Endothelial cell of umbilical vein (primary cell): ENCODE measurements around the gene MED26. TPM values are rescaled to one million over a fixed set of nuclear protein-coding genes. Genes with fewer than 3 reads are reported as not detected.

Source experiments
- BruUV-seq: library from RNA; stranded (reverse); fragments of 400-500 nt; replicated peaks from 2 replicates; lab custom pipeline; 2021; lab: Mats Ljungman, UMichigan
- CTCF ChIA-PET: fragments of 300-600, 350-600 bp; sonication (Branson Sonifier 250); formaldehyde crosslinking; loops from one replicate; lab custom pipeline; 2021; ENCODE audit warnings: antibody characterized with exemption, inconsistent platforms; lab: Charles Lee
- POLR2A ChIA-PET: fragments of 300-600, 350-600 bp; sonication (Branson Sonifier 250); formaldehyde crosslinking; loops from one replicate; lab custom pipeline; 2021; ENCODE audit warnings: antibody characterized with exemption, inconsistent platforms; lab: Charles Lee
- DNase-seq: peaks from one replicate; pipeline ENCODE4 v3.0.0-alpha.2; 2011; ENCODE audit warnings: low read depth, low spot score
- FAIRE-seq: peaks from 2 replicates; lab custom pipeline; 2011; peaks lifted over from hg19 to GRCh38; lab: Jason Lieb, UNC
- H2AFZ ChIP-seq: 2 replicates; pipeline ENCODE4 v1.6.0; 2012; ENCODE audit warnings: low read depth, low read length, control low read depth, inconsistent platforms
- H3K27ac ChIP-seq: 2 replicates; pipeline ENCODE4 v1.5.1; 2011; ENCODE audit warnings: low read depth, mild to moderate bottlenecking, control low read depth, low read length, moderate library complexity; ENCODE audit not compliant: insufficient read depth
- H3K27me3 ChIP-seq, 2 experiments: 2 replicates each; pipeline versions ENCODE4 v1.6.0 to v1.6.1; 2011; ENCODE audit warnings: low read length in 2 of 2, mixed read lengths in 1 of 2; ENCODE audit not compliant: control insufficient read depth in 2 of 2, insufficient read depth in 2 of 2
- H3K36me3 ChIP-seq, 2 experiments: 2 replicates in 1 of 2; 3 replicates in 1 of 2; pipeline ENCODE4 v1.5.1; 2011; ENCODE audit warnings: low read length in 2 of 2, mild to moderate bottlenecking in 1 of 2, moderate library complexity in 1 of 2; ENCODE audit not compliant: control insufficient read depth in 2 of 2, insufficient read depth in 2 of 2; ENCODE audit errors: extremely low read depth in 1 of 2
- H3K4me1 ChIP-seq: 3 replicates; pipeline ENCODE4 v1.5.1; 2011; ENCODE audit warnings: mild to moderate bottlenecking, low read length; ENCODE audit not compliant: control insufficient read depth, insufficient read depth; ENCODE audit errors: extremely low read depth
- H3K4me2 ChIP-seq: 2 replicates; pipeline ENCODE4 v1.6.1; 2011; ENCODE audit warnings: low read length, control low read depth, mixed read lengths; ENCODE audit not compliant: insufficient read depth
- H3K4me3 ChIP-seq, 3 experiments: fragments of 200-600 bp in 1 of 3; sonication (generic), shearing (Covaris generic) in 1 of 3; replicated peaks in 1 of 3; 2 replicates each; pipeline ENCODE4 v1.5.1; 2011 to 2016; ENCODE audit warnings: control low read depth in 3 of 3, low read length in 3 of 3, mild to moderate bottlenecking in 2 of 3, inconsistent platforms in 1 of 3, low read depth in 1 of 3, moderate library complexity in 1 of 3; ENCODE audit not compliant: insufficient read depth in 1 of 3
- H3K79me2 ChIP-seq: 2 replicates; pipeline ENCODE4 v1.6.0; 2012; ENCODE audit warnings: low read length, inconsistent platforms; ENCODE audit not compliant: control insufficient read depth, insufficient read depth
- H3K9ac ChIP-seq: replicated peaks from 2 replicates; pipeline ENCODE3; 2011; ENCODE audit warnings: low read length, control low read depth; ENCODE audit not compliant: insufficient read depth; ENCODE audit errors: extremely low read depth
- H3K9me1 ChIP-seq: replicated peaks from 3 replicates; pipeline ENCODE4 v1.6.0; 2011; ENCODE audit warnings: mild to moderate bottlenecking, low read length; ENCODE audit not compliant: control insufficient read depth, insufficient read depth; ENCODE audit errors: extremely low read depth
- H3K9me3 ChIP-seq: replicated peaks from 2 replicates; pipeline ENCODE4 v1.5.1; 2012; ENCODE audit warnings: low read length, inconsistent platforms; ENCODE audit not compliant: control insufficient read depth, insufficient read depth
- H4K20me1 ChIP-seq: replicated peaks from 2 replicates; pipeline ENCODE3; 2011; ENCODE audit warnings: mild to moderate bottlenecking, low read length; ENCODE audit not compliant: control insufficient read depth, insufficient read depth; ENCODE audit errors: extremely low read depth
- EZH2 ChIP-seq: IDR thresholded peaks from 2 replicates; pipeline ENCODE4 v1.6.1; 2012; ENCODE audit warnings: borderline replicate concordance, low read depth, mild to moderate bottlenecking, moderate library complexity, low read length, inconsistent platforms; ENCODE audit not compliant: severe bottlenecking
- FOS ChIP-seq: IDR thresholded peaks from 2 replicates; pipeline ENCODE4 v1.6.1; 2011; ENCODE audit warnings: mild to moderate bottlenecking, low read length, moderate library complexity, borderline replicate concordance; ENCODE audit not compliant: insufficient read depth
- GATA2 ChIP-seq: IDR thresholded peaks from 2 replicates; pipeline ENCODE4 v1.7.0; 2011; ENCODE audit warnings: low read depth, mild to moderate bottlenecking, moderate library complexity, mixed read lengths, low read length; ENCODE audit not compliant: insufficient read length, insufficient read depth
- JUN ChIP-seq: IDR thresholded peaks from 2 replicates; pipeline ENCODE4 v1.6.1; 2011; ENCODE audit warnings: borderline replicate concordance, low read depth; ENCODE audit not compliant: insufficient read length, insufficient read depth
- MYC ChIP-seq: IDR thresholded peaks from one replicate; pipeline ENCODE4 v1.6.1; 2011; ENCODE audit warnings: mild to moderate bottlenecking, low read depth, low read length
- POLR2A ChIP-seq: IDR thresholded peaks from 2 replicates; pipeline ENCODE4 v1.6.1; 2012; ENCODE audit warnings: low read depth, mild to moderate bottlenecking, control low read depth, low read length
- POLR2AphosphoS5 ChIP-seq: IDR thresholded peaks from 2 replicates; pipeline ENCODE4 v1.6.1; 2012; ENCODE audit warnings: low read depth, mild to moderate bottlenecking, control low read depth, low read length, moderate library complexity; ENCODE audit not compliant: insufficient read depth
- dilution Hi-C: fragments of 300-500 bp; cut with MboI; formaldehyde crosslinking; loops from one replicate; pipeline ENCODE4 v1.15.0; 2019; ENCODE audit warnings: low sequenced_read_pairs; ENCODE audit not compliant: extremely low pct_ligation_motif_present
- intact Hi-C: fragments of 100-400 bp; cut with micrococcal nuclease; formaldehyde crosslinking; loops from one replicate; pipeline ENCODE4 v1.10.0; 2022
- polyA plus RNA-seq, 4 experiments: library from polyadenylated mRNA; depleted of rRNA in 3 of 4; stranded (reverse) in 3 of 4; unstranded in 1 of 4; fragments of >200 nt; gene quantifications; 2 replicates each; pipeline versions ENCODE4 v1.2.1 to v1.2.3, GENCODE V29; 2011 to 2012; ENCODE audit warnings: missing spikeins in 1 of 4
- total RNA-seq: library from RNA; stranded (reverse); gene quantifications from 2 replicates; pipeline ENCODE4 v1.2.3, GENCODE V29; 2021
- TF ChIP-seq, protein P1 (sequence below): IDR thresholded peaks from 2 replicates; pipeline ENCODE4 v1.6.1; 2011; ENCODE audit not compliant: insufficient read depth, insufficient read length
- TF ChIP-seq, protein P2 (sequence below), 2 donors: IDR thresholded peaks; 1 replicate in 1 of 2; 2 replicates in 1 of 2; pipeline ENCODE4 v1.5.1; 2011; ENCODE audit warnings: low read length in 2 of 2, mild to moderate bottlenecking in 2 of 2, moderate library complexity in 2 of 2, control low read depth in 1 of 2, inconsistent platforms in 1 of 2, low read depth in 1 of 2; ENCODE audit not compliant: insufficient read depth in 1 of 2; ENCODE audit errors: extremely low read depth in 1 of 2

The MED26 gene
- total and polyA plus RNA-seq, 2 donors (not counting 3 experiments of a cell fraction or from before 2014, with no cell fraction given) = 5.6 to 13.4 TPM

DNA sequence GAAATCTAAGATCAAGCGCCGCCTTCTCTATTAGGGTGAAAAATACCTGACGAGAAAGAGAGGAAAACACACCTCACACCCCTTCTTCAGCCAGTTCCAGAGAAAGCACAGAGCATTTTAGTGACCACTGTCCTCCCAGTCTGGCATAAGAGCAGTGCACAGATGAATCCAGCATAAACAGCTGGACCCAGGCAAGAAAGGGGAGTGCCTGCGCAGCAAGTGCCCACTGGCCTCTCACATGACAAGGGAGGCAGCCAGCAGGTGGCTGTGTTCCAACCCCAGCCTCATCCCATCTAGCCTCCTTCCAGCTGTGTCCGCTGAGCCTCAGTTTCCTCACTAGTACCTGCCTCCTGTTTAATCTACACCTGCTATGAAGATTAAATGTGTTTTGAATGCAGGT is 8.0 kb downstream of the MED26 start:
- intact Hi-C loops (no loop called here), dilution Hi-C loops (no loop called here)
- DNase-seq (no peak), FAIRE-seq (no peak)
- H3K27me3 ChIP-seq = no peaks in the 10 kb centered on the region
- no peak overlapping the region for H3K27ac ChIP-seq
- peaks cover 98% of the 10 kb centered on the region for H3K79me2 ChIP-seq
- H3K4me3 ChIP-seq = no peak overlapping the region
- no peaks in the 10 kb centered on the region for H4K20me1 ChIP-seq
- no TSS peak for BruUV-seq
- ChIA-PET CTCF (no interaction called here), POLR2A (no interaction called here)
- no peak overlapping the region for H2AFZ ChIP-seq
- H3K36me3 ChIP-seq = peaks cover 2 to 9% of the 10 kb centered on the region in 2 experiments
- no peak overlapping the region for H3K9ac ChIP-seq
- peaks cover 3% of the 10 kb centered on the region for H3K4me1 ChIP-seq
- H3K9me1 ChIP-seq = no peaks in the 10 kb centered on the region
- H3K4me2 ChIP-seq = no peak overlapping the region
- no peaks in the 10 kb centered on the region for H3K9me3 ChIP-seq
- no peak for TF ChIP-seq POLR2AphosphoS5
- TF ChIP-seq POLR2A = no peak
- TF ChIP-seq JUN = no peak
- TF ChIP-seq MYC = no peak
- TF ChIP-seq, protein P1, sequence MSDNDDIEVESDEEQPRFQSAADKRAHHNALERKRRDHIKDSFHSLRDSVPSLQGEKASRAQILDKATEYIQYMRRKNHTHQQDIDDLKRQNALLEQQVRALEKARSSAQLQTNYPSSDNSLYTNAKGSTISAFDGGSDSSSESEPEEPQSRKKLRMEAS = no peak
- TF ChIP-seq, protein P2, sequence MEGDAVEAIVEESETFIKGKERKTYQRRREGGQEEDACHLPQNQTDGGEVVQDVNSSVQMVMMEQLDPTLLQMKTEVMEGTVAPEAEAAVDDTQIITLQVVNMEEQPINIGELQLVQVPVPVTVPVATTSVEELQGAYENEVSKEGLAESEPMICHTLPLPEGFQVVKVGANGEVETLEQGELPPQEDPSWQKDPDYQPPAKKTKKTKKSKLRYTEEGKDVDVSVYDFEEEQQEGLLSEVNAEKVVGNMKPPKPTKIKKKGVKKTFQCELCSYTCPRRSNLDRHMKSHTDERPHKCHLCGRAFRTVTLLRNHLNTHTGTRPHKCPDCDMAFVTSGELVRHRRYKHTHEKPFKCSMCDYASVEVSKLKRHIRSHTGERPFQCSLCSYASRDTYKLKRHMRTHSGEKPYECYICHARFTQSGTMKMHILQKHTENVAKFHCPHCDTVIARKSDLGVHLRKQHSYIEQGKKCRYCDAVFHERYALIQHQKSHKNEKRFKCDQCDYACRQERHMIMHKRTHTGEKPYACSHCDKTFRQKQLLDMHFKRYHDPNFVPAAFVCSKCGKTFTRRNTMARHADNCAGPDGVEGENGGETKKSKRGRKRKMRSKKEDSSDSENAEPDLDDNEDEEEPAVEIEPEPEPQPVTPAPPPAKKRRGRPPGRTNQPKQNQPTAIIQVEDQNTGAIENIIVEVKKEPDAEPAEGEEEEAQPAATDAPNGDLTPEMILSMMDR (IDR thresholded peaks at IDR 0.05; ENCODE audit: extremely low read depth in 1 of 2, insufficient read depth in 1 of 2, low read depth in 1 of 2, low read length in 2 of 2) = no peak
- no peak for TF ChIP-seq FOS
- TF ChIP-seq GATA2 = no peak
- no peak for TF ChIP-seq EZH2
